ENCODE results near the gene ADGRV1.

Gene ADGRV1

DNA sequence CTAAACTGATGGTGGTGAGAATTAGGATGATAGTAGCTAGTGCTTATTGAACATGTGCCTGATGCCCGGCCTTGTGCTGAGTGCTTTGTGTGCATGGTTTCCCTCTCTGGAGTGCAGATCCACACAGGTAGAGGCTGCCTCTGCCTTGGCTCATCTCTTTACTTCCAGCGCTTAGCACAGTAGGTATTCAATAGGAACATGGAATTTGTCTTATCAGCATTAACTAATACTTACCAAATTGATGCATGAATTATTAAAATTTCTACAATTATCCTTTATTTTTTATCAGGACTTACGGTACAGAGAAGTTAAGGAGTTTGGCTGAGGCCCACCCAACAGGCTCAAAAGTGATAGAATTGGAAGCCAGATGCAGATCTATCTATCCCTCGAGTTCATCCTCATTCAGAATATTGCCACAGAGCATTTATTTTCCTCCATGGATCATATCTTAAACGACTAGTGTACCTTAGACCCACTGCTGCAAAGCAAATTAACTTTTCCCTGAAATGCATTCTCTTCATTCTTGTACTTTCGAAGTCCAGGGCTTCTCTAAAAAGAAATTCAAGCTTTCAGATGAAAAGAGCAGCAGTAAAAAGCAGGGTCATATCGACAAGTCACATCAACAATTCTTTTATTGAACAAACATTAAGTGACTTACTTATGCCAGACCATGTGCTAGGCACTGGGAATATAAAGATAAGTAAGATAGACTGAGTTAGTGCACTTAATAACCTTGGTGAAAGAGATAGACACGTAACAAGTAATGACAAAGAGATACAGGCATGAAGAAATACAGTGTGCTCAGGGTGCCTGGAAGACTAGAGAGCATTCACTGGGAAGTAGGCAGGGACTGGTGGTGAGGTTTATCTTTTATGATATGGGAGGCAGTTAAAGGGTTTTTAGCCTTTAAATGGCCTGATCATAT, 534.5 kb downstream of the ADGRV1 start:
- DNase-seq (ENCODE audit: extremely low read depth, low read depth), result no peak
- TF ChIP-seq, protein P1, sequence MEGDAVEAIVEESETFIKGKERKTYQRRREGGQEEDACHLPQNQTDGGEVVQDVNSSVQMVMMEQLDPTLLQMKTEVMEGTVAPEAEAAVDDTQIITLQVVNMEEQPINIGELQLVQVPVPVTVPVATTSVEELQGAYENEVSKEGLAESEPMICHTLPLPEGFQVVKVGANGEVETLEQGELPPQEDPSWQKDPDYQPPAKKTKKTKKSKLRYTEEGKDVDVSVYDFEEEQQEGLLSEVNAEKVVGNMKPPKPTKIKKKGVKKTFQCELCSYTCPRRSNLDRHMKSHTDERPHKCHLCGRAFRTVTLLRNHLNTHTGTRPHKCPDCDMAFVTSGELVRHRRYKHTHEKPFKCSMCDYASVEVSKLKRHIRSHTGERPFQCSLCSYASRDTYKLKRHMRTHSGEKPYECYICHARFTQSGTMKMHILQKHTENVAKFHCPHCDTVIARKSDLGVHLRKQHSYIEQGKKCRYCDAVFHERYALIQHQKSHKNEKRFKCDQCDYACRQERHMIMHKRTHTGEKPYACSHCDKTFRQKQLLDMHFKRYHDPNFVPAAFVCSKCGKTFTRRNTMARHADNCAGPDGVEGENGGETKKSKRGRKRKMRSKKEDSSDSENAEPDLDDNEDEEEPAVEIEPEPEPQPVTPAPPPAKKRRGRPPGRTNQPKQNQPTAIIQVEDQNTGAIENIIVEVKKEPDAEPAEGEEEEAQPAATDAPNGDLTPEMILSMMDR (IDR thresholded peaks at IDR 0.05; ENCODE audit: low read depth, low read length), result no peak

DNA sequence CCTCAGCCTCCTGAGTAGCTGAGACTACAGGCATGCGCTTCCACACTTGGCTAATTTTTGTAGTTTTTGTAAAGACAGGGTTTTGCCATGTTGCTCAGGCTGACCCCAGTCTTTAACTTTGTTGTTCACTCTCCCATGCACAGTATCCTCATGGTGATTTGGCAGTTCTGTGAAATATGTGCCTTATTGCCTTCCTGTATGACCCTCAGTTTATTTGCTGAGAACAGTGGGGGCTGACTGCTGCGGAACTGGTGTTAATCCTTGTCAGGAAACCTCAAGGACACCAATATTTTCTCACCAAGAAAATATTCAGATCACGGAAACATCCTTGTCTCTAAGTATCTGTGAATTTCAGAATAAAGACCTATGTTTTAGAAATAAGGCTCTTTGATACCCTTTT, 536.7 kb downstream of the ADGRV1 start:
- TF ChIP-seq, protein P1 (IDR thresholded peaks at IDR 0.05; ENCODE audit: low read depth, low read length), result no peak

DNA sequence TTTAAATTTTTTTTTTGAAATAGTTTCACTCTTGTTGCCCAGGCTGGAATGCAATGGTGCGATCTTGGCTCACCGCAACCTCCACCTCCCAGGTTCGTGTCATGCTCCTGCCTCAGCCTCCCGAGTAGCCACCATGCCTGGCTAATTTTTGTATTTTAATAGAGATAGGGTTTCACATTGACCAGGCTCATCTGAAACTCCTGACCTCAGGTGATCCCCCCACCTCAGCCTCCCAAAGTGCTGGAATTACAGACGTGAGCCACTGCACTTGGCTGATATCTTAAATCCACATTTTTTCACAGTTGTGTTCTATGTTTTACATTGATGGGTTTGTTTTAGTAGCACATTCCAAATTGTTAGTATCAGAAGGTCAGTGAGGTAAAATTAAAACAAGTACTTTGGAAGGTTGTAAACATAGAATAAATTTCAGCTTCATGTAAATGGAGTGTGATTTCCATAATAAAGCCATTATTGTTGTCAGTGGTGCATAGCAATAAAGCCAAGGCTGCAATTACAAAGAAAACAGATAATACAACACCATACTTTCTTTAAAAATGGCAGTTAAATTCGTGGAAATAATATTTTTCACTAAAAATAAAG, 537.3 kb downstream of the ADGRV1 start:
- TF ChIP-seq, protein P1 (IDR thresholded peaks at IDR 0.05; ENCODE audit: low read depth, low read length), result no peak
- no peak for DNase-seq (ENCODE audit: extremely low read depth, low read depth)

More for the DNA sequence above, 536.7 kb downstream of the ADGRV1 start:
- DNase-seq (ENCODE audit: extremely low read depth, low read depth), result no peak

DNA sequence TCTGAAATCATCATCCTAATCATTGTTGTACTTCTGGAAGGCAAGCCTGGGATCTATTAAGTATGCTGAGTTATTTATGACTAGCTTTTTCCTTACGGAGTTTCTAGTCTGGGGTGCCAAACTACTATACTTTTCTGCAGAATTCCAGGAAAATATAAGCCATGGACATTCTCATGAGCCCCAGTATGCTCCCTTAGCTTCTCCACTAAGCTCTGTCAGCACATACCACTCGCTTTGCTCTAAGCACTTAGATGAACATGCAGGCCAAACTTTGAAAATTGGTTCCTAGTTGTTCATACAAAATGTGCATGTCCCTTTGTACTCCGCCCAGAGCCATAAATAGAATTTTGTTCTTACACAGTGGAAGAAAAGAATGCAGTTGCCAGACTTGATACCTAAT, 539.9 kb downstream of the ADGRV1 start:
- DNase-seq (ENCODE audit: extremely low read depth, low read depth), result no peak
- TF ChIP-seq, protein P1 (IDR thresholded peaks at IDR 0.05; ENCODE audit: low read depth, low read length), result no peak

DNA sequence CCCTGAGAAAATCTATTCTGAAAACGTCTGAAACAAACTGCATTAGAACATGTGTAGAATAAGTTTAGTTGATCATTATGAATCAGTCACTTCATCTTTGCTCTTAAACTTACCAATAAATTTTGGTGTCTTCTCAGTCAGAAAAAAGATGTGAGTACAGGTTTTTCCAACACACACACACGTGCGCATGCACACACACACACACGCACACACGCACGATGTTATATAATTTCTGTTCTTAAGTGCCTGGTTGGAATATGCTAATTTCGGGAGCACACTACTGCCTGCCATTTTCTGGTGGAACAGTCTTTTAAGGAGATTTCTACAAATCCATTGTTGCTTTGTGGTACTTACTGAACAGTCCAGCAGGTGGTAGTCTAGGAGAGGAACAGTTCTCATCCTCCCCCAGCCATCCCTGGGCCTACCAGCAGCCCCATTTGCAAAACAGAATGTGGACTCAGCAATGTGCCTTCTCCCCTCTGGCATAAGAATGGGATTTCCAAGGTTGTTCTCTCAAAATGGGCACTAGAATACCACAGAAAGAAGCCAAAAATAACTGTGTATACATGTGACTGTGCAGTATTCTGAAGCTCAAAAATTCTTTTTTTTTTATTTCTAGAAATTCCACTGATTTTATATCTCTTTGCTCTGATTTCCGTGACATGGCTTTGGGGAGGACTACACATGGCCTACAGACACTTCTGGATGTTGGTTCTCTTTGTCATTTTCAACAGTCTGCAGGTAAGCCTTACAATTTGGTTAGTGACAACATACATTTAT, 543.2 kb downstream of the ADGRV1 start:
- TF ChIP-seq, protein P1 (IDR thresholded peaks at IDR 0.05; ENCODE audit: low read depth, low read length), result peak; percentile 83
- peak; percentile 71 for DNase-seq (ENCODE audit: extremely low read depth, low read depth)

DNA sequence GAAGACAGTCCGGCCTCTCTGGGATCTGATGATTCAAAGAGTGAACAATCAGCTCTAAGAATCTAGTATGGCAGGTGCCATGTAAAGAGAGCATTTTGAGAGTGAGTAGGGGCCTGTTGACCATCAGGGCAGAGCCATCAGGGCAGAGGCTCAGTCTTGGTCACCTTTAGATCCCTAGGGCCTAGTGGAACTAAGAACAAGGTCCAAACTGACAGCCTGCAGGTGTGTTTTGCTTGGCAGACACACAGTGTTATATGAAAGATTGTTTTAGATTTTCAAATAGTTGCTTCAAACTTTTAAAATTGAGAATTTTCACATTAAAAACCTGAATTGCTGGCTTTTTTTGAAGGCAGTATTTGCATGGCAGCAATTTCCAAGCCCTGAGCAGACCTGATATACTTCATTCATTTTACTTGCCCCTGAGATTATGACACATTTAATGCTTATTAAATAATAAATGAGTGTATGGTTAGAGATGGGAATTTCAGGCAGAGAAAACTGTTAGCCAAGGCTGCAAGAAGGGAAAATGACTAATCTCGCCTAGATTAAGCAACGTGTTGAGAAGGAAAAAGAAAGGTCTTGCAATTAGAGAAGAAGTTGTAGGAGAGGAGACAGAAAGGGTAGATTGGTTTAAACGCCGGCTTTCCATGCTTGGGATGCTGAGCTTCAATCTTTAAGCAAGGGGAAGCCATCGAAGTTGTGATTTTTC, 544.9 kb downstream of the ADGRV1 start:
- TF ChIP-seq, protein P1 (IDR thresholded peaks at IDR 0.05; ENCODE audit: low read depth, low read length), result no peak
- no peak for DNase-seq (ENCODE audit: extremely low read depth, low read depth)

All from AG09319 (cell line).